Skeletal muscle tissue (tissue), 4 donors: ENCODE data around the gene CLEC19A. TPM values are rescaled to one million over a fixed set of nuclear protein-coding genes. Genes with fewer than 3 reads are reported as not detected.

Experiments
- H3K27ac ChIP-seq: one replicate; pipeline ENCODE4 v1.7.0; 2013; ENCODE audit warnings: mild to moderate bottlenecking, low read depth, low read length, inconsistent platforms
- H3K27me3 ChIP-seq, 3 donors: one replicate each; pipeline ENCODE4 v1.7.0; 2013; ENCODE audit warnings: low read length in 3 of 3; ENCODE audit not compliant: control insufficient read depth in 3 of 3, insufficient read depth in 3 of 3
- H3K36me3 ChIP-seq, 3 donors: one replicate each; pipeline ENCODE4 v1.7.0; 2013; ENCODE audit warnings: low read length in 3 of 3; ENCODE audit not compliant: control insufficient read depth in 3 of 3, insufficient read depth in 3 of 3
- H3K4me1 ChIP-seq, 3 donors: one replicate each; pipeline ENCODE4 v1.7.0; 2013; ENCODE audit warnings: low read length in 3 of 3, mild to moderate bottlenecking in 3 of 3; ENCODE audit not compliant: control insufficient read depth in 3 of 3, insufficient read depth in 3 of 3
- H3K4me3 ChIP-seq, 3 donors: one replicate each; pipeline ENCODE4 v1.7.0; 2013; ENCODE audit warnings: low read length in 3 of 3
- H3K9ac ChIP-seq, 3 donors: one replicate each; pipeline ENCODE4 v1.7.0; 2013; ENCODE audit warnings: low read length in 3 of 3, mild to moderate bottlenecking in 3 of 3, moderate library complexity in 2 of 3, low read depth in 1 of 3
- H3K9me3 ChIP-seq, 3 donors: one replicate each; pipeline ENCODE4 v1.7.0; 2013; ENCODE audit warnings: low read length in 3 of 3; ENCODE audit not compliant: control insufficient read depth in 3 of 3
- total RNA-seq: library from RNA; depleted of rRNA; stranded (reverse); fragments of >200 nt; gene quantifications from one replicate; pipeline ENCODE4 v1.2.3, GENCODE V29; 2014
- donor health status: Osteomylitis.

Gene CLEC19A
- not detected for total RNA-seq

GRCh38 chr16:19285431-19285830, at the start of gene CLEC19A:
Gene CLEC19A (plus strand): TSS chr16:19285731. CDS start chr16:19285852, 121 bp downstream.
- H3K27ac ChIP-seq: no peak within 1 kb of the TSS
- no peaks in the 10 kb centered on the region for H3K27me3 ChIP-seq
- H3K4me1 ChIP-seq: peaks cover 0 to 6% (median 5%) of the 10 kb centered on the region in 3 donors
- H3K9me3 ChIP-seq: no peaks in the 10 kb centered on the region
- no peak within 1 kb of the TSS for H3K9ac ChIP-seq
- no peaks in the 10 kb centered on the region for H3K36me3 ChIP-seq
- no peak within 1 kb of the TSS for H3K4me3 ChIP-seq

- Histone ChIP-seq H3K36me3 (no peaks in the 10 kb centered on the region), H3K9ac (no peak overlapping the region)
Measured at GRCh38 chr16:19235886-19236285, 49.6 kb upstream of the CLEC19A start.

GRCh38 chr16:19236561-19237209, 48.8 kb upstream of the CLEC19A start:
- Histone ChIP-seq H3K27me3 (no peaks in the 10 kb centered on the region), H3K27ac (no peak overlapping the region), H3K9me3 (peaks cover 0 to 7% (median 2%) of the 10 kb centered on the region in 3 donors), H3K4me1 (no peaks in the 10 kb centered on the region), H3K36me3 (no peaks in the 10 kb centered on the region), H3K9ac (no peak overlapping the region), H3K4me3 (no peak overlapping the region)

More at GRCh38 chr16:19235886-19236285, 49.6 kb upstream of the CLEC19A start:
- Histone ChIP-seq H3K9me3 (peaks cover 0 to 7% (median 2%) of the 10 kb centered on the region in 3 donors), H3K27ac (no peak overlapping the region), H3K4me3 (no peak overlapping the region), H3K4me1 (no peaks in the 10 kb centered on the region), H3K27me3 (no peaks in the 10 kb centered on the region)

GRCh38 chr16:19238406-19238805, 47.1 kb upstream of the CLEC19A start:
- H3K4me1 ChIP-seq: peaks cover 0 to 3% (median 0%) of the 10 kb centered on the region in 3 donors
- H3K9ac ChIP-seq: no peak overlapping the region
- no peaks in the 10 kb centered on the region for H3K27me3 ChIP-seq
- no peak overlapping the region for H3K27ac ChIP-seq
- no peaks in the 10 kb centered on the region for H3K36me3 ChIP-seq
- no peak overlapping the region for H3K4me3 ChIP-seq
- H3K9me3 ChIP-seq: peaks cover 0 to 7% (median 2%) of the 10 kb centered on the region in 3 donors

DNA sequence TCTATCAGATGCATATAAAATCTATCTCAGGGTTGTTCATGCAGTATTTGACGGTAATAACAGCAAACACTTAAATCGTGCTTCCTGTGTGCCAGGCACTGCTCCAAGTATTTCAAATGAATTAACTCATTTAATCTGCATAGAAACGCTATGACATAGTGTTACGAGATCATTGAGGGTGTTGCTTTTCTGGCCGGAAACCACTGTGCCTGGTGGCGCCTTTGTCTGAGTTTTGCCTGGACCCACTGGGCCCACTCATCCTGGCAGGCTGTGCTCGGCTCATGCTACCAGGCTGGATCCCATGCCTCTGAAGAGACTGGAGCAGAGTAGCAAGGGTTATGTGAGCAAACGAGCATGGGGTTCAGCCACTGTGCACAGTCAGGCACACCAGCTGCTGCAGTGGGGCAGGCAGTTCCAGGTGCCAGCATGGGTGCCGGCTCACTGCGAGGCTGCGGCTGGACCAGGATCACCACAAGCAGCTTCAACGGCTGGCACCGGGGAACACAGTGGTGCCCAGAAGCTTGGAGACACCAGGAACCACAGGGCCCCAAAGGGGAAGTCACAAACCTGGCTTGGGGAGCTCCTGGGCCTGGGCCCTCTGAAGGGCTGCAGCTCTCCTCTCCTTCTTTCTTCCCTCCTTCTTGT, 45.9 kb upstream of the CLEC19A start:
- Histone ChIP-seq H3K4me1 (peaks cover 0 to 3% (median 0%) of the 10 kb centered on the region in 3 donors), H3K27ac (no peak overlapping the region), H3K9me3 (peaks cover 0 to 7% (median 2%) of the 10 kb centered on the region in 3 donors), H3K36me3 (no peaks in the 10 kb centered on the region), H3K4me3 (no peak overlapping the region), H3K9ac (no peak overlapping the region), H3K27me3 (no peaks in the 10 kb centered on the region)

GRCh38 chr16:19240494-19240893, 45.0 kb upstream of the CLEC19A start:
- Histone ChIP-seq H3K27ac (no peak overlapping the region), H3K4me3 (no peak overlapping the region), H3K36me3 (no peaks in the 10 kb centered on the region), H3K4me1 (peaks cover 0 to 3% (median 0%) of the 10 kb centered on the region in 3 donors), H3K27me3 (no peaks in the 10 kb centered on the region), H3K9ac (no peak overlapping the region), H3K9me3 (peaks cover 0 to 2% (median 2%) of the 10 kb centered on the region in 3 donors)

DNA sequence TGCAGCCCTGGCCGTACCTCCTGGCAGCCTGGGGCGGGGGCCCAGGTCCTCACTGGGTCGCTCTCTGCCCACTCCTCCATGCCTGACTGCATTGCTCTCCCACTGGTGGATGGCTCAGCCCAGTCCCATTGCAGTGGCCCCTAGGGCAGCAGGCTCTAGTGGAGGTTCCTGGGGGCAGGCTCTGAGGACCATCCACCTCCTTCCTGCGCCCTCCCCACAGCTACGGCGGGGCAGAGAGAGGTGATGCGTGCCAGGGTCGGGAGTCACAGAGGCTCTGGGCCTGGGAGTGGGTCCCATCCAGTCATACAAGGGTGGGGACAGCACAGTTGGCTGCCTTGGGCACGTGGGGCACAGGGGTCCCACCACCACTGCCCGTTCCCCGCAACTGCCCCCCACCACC, 44.0 kb upstream of the CLEC19A start:
- no peaks in the 10 kb centered on the region for H3K36me3 ChIP-seq

DNA sequence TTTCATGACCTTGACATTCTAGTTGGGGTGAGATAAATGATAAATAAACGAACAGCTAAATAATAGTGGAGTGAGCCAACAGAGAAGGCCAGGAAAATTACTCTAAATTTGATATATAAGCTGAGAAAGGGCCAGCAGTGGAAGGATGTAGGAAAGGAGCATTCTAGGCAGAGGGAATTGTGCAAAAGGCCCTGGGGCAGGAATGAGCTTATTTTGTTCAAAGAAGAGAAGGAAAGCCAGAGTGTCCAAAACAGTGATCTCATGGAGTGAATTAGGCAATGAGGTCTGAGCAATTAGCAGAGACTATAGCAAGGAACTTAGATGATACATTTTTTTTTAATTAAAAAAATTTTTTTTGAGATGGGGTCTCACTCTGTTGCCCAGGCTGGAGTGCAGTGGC, 43.3 kb upstream of the CLEC19A start:
- Histone ChIP-seq H3K27ac (no peak overlapping the region), H3K27me3 (no peaks in the 10 kb centered on the region), H3K9me3 (no peaks in the 10 kb centered on the region), H3K36me3 (no peaks in the 10 kb centered on the region), H3K9ac (no peak overlapping the region), H3K4me1 (peaks cover 0 to 3% (median 0%) of the 10 kb centered on the region in 3 donors), H3K4me3 (no peak overlapping the region)

More for the DNA sequence above, 44.0 kb upstream of the CLEC19A start:
- H3K27ac ChIP-seq: no peak overlapping the region
- no peaks in the 10 kb centered on the region for H3K27me3 ChIP-seq
- H3K9me3 ChIP-seq: no peaks in the 10 kb centered on the region
- H3K4me1 ChIP-seq: peaks cover 0 to 3% (median 0%) of the 10 kb centered on the region in 3 donors
- no peak overlapping the region for H3K4me3 ChIP-seq
- no peak overlapping the region for H3K9ac ChIP-seq

DNA sequence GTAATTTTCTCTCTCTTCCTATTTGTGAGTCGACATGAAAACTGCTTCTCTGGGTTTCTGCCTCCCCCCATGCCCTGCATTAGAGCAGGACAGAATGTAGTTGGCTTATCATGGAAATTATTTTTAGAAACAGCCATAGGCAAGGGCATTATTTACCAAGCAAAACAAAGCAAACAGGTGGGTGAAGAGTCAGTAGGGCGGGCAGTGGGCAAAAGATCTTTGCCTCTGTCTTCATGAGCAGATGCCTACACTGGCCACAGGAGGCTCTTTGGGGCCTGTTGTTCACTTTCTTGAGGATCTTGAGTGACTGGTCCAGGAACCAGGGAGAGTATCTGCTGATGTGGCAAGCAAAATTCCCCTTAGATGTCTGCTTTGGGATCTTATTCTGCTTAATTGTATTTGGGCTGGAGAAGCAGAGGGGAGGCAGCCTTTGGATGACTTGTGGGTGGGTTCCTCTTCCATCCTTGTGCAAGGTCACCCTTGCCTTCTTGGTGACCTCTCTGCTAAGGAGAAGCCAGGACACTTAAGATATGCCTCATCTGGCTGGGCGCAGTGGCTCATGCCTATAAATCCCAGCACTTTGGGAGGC, 42.5 kb upstream of the CLEC19A start:
- Histone ChIP-seq H3K9ac (no peak overlapping the region), H3K4me3 (no peak overlapping the region), H3K36me3 (no peaks in the 10 kb centered on the region), H3K27me3 (no peaks in the 10 kb centered on the region), H3K27ac (no peak overlapping the region), H3K4me1 (peaks cover 0 to 3% (median 0%) of the 10 kb centered on the region in 3 donors), H3K9me3 (no peaks in the 10 kb centered on the region)
